OCI-LY7 (cell line): Measurements from ENCODE around the gene ECEL1. TPM values are rescaled to one million over a fixed set of nuclear protein-coding genes. Genes with fewer than 3 reads are reported as not detected.
"Not testable (repeated sequence)": the region's sequence is repeated elsewhere in the genome, so short reads cannot be mapped to it uniquely, and the experiment has no call there.

Experiments used
- BruUV-seq: library from RNA; stranded (reverse); fragments of 400-500 nt; replicated peaks from 2 replicates; lab custom pipeline; 2021; lab: Mats Ljungman, UMichigan
- CTCF ChIA-PET: fragments of 300-600 bp; sonication (Branson Sonifier 250); formaldehyde crosslinking; loops from one replicate; lab custom pipeline; 2022; ENCODE audit warnings: antibody characterized with exemption; ENCODE audit not compliant: unreplicated experiment; lab: Charles Lee
- POLR2A ChIA-PET: fragments of 300-600 bp; sonication (Branson Sonifier 250); formaldehyde crosslinking; loops from one replicate; lab custom pipeline; 2022; ENCODE audit warnings: antibody characterized with exemption; lab: Charles Lee
- DNase-seq: peaks from one replicate; pipeline ENCODE4 v3.0.0-alpha.2; 2015; ENCODE audit warnings: low spot score
- H2AFZ ChIP-seq: fragments of 200-600 bp; sonication (generic), shearing (Covaris generic); 2 replicates; pipeline ENCODE4 v1.6.1; 2014; ENCODE audit warnings: mild to moderate bottlenecking, antibody characterized with exemption, low read length, moderate library complexity
- H3K27ac ChIP-seq: fragments of 200-600 bp; sonication (generic); 2 replicates; pipeline ENCODE4 v1.5.1; 2014; ENCODE audit warnings: mixed run types, low read depth, mild to moderate bottlenecking, moderate library complexity, low read length, inconsistent platforms; ENCODE audit not compliant: poor library complexity, severe bottlenecking
- H3K36me3 ChIP-seq: fragments of 200-600 bp; sonication (generic); 2 replicates; pipeline ENCODE4 v1.6.1; 2014; ENCODE audit warnings: mild to moderate bottlenecking, antibody characterized with exemption, low read length, moderate library complexity, mixed read lengths; ENCODE audit not compliant: insufficient read depth
- H3K4me1 ChIP-seq: fragments of 200-600 bp; sonication (generic); 2 replicates; pipeline ENCODE4 v1.5.1; 2014; ENCODE audit warnings: mild to moderate bottlenecking, low read length; ENCODE audit not compliant: insufficient read depth, poor library complexity, severe bottlenecking
- H3K4me2 ChIP-seq: fragments of 200-600 bp; sonication (generic); 2 replicates; pipeline ENCODE4 v1.6.1; 2014; ENCODE audit warnings: mild to moderate bottlenecking, low read length
- H3K4me3 ChIP-seq: fragments of 200-600 bp; sonication (generic); 2 replicates; pipeline ENCODE4 v1.5.1; 2014; ENCODE audit warnings: mild to moderate bottlenecking, low read depth, low read length; ENCODE audit not compliant: poor library complexity, severe bottlenecking
- H3K79me2 ChIP-seq: fragments of 200-600 bp; sonication (generic); 2 replicates; pipeline ENCODE4 v1.6.1; 2016; ENCODE audit warnings: low read depth, mild to moderate bottlenecking, low read length, moderate library complexity, mixed read lengths; ENCODE audit not compliant: insufficient read depth
- H3K9me2 ChIP-seq: fragments of 200-600 bp; sonication (generic); 2 replicates; pipeline ENCODE4 v1.6.1; 2016; ENCODE audit warnings: mild to moderate bottlenecking, low read length, mixed read lengths; ENCODE audit not compliant: insufficient read depth
- H3K9me3 ChIP-seq: fragments of 200-600 bp; sonication (generic); 2 replicates; pipeline ENCODE4 v1.6.1; 2014; ENCODE audit warnings: mild to moderate bottlenecking, mixed run types, low read length, mixed read lengths
- H4K20me1 ChIP-seq: fragments of 200-600 bp; sonication (generic); 2 replicates; pipeline ENCODE4 v1.6.1; 2014; ENCODE audit warnings: mild to moderate bottlenecking, antibody characterized with exemption, low read length, moderate library complexity, mixed read lengths; ENCODE audit not compliant: insufficient read depth
- CTCF ChIP-seq: fragments of 200-600 bp; sonication (generic); conservative IDR thresholded peaks from 2 replicates; pipeline ENCODE4 v1.5.1; 2014; ENCODE audit warnings: mild to moderate bottlenecking, antibody characterized with exemption, low read length, moderate library complexity, mixed read lengths
- EZH2phosphoT487 ChIP-seq: fragments of 200-600 bp; sonication (generic); IDR thresholded peaks from 2 replicates; pipeline ENCODE4 v1.6.1; 2018; ENCODE audit warnings: low read depth, borderline replicate concordance, mild to moderate bottlenecking, mixed run types, antibody characterized with exemption, low read length, moderate library complexity, mixed read lengths
- intact Hi-C: fragments of 100-400 bp; cut with micrococcal nuclease; formaldehyde crosslinking; loops from one replicate; pipeline ENCODE4 v1.10.0; 2022; ENCODE audit not compliant: unreplicated experiment
- total RNA-seq, 2 experiments: library from RNA; depleted of rRNA in 1 of 2; stranded (reverse); fragments of >200 nt in 1 of 2; shearing (Covaris generic) in 1 of 2; gene quantifications; 2 replicates each; pipeline ENCODE4 v1.2.3, GENCODE V29; 2014 to 2022

ECEL1 gene
- total RNA-seq, 2 experiments from 2014 or later: not detected

GRCh38 chr2:232448304-232448690 lies 39.3 kb downstream of the ECEL1 start:
- no peak overlapping the region for H3K4me3 ChIP-seq
- BruUV-seq: no TSS peak
- POLR2A ChIA-PET: interaction anchor here (0.6 kb wide), 2 partner anchors 87 to 776 kb away, joined by 3 read pairs; no protein-coding TSS in a partner anchor

GRCh38 chr2:232447638-232448303 lies 39.9 kb downstream of the ECEL1 start:
- H3K4me1 ChIP-seq: peaks cover 4% of the 10 kb centered on the region
- ChIA-PET CTCF (interaction anchor here (0.6 kb wide), 1 partner anchor 51 kb away, joined by 9 read pairs; no protein-coding TSS in a partner anchor), POLR2A (interaction anchor here (0.6 kb wide), 2 partner anchors 86 to 776 kb away, joined by 3 read pairs; no protein-coding TSS in a partner anchor)
- BruUV-seq: no TSS peak
- H3K9me2 ChIP-seq: no peaks in the 10 kb centered on the region
- no peaks in the 10 kb centered on the region for H3K79me2 ChIP-seq
- no peaks in the 10 kb centered on the region for H4K20me1 ChIP-seq
- H3K36me3 ChIP-seq: no peaks in the 10 kb centered on the region
- no peaks in the 10 kb centered on the region for H3K9me3 ChIP-seq
- TF ChIP-seq CTCF (no peak), EZH2phosphoT487 (no peak)
- H3K27ac ChIP-seq: no peak overlapping the region
- H2AFZ ChIP-seq: no peak overlapping the region
- no peak for DNase-seq
- no peak overlapping the region for H3K4me2 ChIP-seq
- H3K4me3 ChIP-seq: no peak overlapping the region
- intact Hi-C loops: no loop called here

More at GRCh38 chr2:232448304-232448690, 39.3 kb downstream of the ECEL1 start:
- TF ChIP-seq EZH2phosphoT487 (no peak), CTCF (no peak)
- H3K4me2 ChIP-seq: no peak overlapping the region
- H2AFZ ChIP-seq: no peak overlapping the region
- CTCF ChIA-PET: no interaction called here
- H3K79me2 ChIP-seq: no peaks in the 10 kb centered on the region
- DNase-seq: no peak
- H3K9me2 ChIP-seq: no peaks in the 10 kb centered on the region
- no peaks in the 10 kb centered on the region for H3K9me3 ChIP-seq
- H3K4me1 ChIP-seq: peaks cover 4% of the 10 kb centered on the region
- H4K20me1 ChIP-seq: no peaks in the 10 kb centered on the region
- intact Hi-C loops: no loop called here
- H3K36me3 ChIP-seq: no peaks in the 10 kb centered on the region
- H3K27ac ChIP-seq: no peak overlapping the region

GRCh38 chr2:232447091-232447620 lies 40.5 kb downstream of the ECEL1 start:
- Histone ChIP-seq H3K9me2 (no peaks in the 10 kb centered on the region), H2AFZ (no peak overlapping the region), H4K20me1 (no peaks in the 10 kb centered on the region), H3K4me2 (no peak overlapping the region), H3K36me3 (no peaks in the 10 kb centered on the region), H3K9me3 (no peaks in the 10 kb centered on the region), H3K79me2 (no peaks in the 10 kb centered on the region), H3K27ac (no peak overlapping the region), H3K4me3 (no peak overlapping the region), H3K4me1 (peaks cover 4% of the 10 kb centered on the region)
- ChIA-PET CTCF (interaction anchor here (0.6 kb wide), 1 partner anchor 51 kb away, joined by 9 read pairs; no protein-coding TSS in a partner anchor), POLR2A (no interaction called here)
- intact Hi-C loops: no loop called here
- no peak for TF ChIP-seq CTCF
- TF ChIP-seq EZH2phosphoT487: no peak
- BruUV-seq: no TSS peak
- DNase-seq: no peak

- BruUV-seq, H3K9me3 ChIP-seq, H4K20me1 ChIP-seq, intact Hi-C loops, CTCF ChIA-PET, H3K79me2 ChIP-seq, H3K9me2 ChIP-seq, POLR2A ChIA-PET, H3K27ac ChIP-seq, H3K4me3 ChIP-seq, H3K4me1 ChIP-seq, H3K36me3 ChIP-seq, DNase-seq, H2AFZ ChIP-seq, H3K4me2 ChIP-seq: not testable (repeated sequence)
Measured at GRCh38 chr2:232446266-232446777, 41.3 kb downstream of the ECEL1 start.
